Breast epithelium (tissue), 3 donors: Measurements from ENCODE around the gene MITD1.

Experiments used
- CTCF ChIP-seq, 3 donors: fragments of 450-650 bp; IDR thresholded peaks; one replicate each; pipeline ENCODE4 v1.5.1; 2016 to 2017; ENCODE audit warnings: antibody characterized with exemption in 3 of 3, mild to moderate bottlenecking in 3 of 3, moderate library complexity in 3 of 3
- POLR2A ChIP-seq: fragments of 450-650 bp; IDR thresholded peaks from one replicate; pipeline ENCODE4 v1.6.1; 2016; ENCODE audit warnings: antibody characterized with exemption, mild to moderate bottlenecking, moderate library complexity
- POLR2AphosphoS5 ChIP-seq, 3 donors: sonication (generic); formaldehyde crosslinking; IDR thresholded peaks; one replicate each; pipeline ENCODE4 v1.6.1; 2017; ENCODE audit warnings: antibody characterized with exemption in 3 of 3

- TF ChIP-seq POLR2A = no peak
- no peak for TF ChIP-seq CTCF (IDR thresholded peaks at IDR 0.05)
- TF ChIP-seq POLR2AphosphoS5 (IDR thresholded peaks at IDR 0.05) = no peak
These were observed 9.3 kb downstream of the MITD1 start for GRCh38 chr2:99171377-99172140.
